Activated CD8-positive, alpha-beta memory T cell treated with anti-CD3 and anti-CD28 coated beads, Interleukin-2, amount 50 U/mL, for 1 hour (primary cell): ENCODE data around the gene GATAD2B.
A peak's percentile ranks its signal among the peaks of the same experiment; 100 is the strongest.

Experiments used
- DNase-seq: peaks from one replicate; pipeline ENCODE4 v3.0.0-alpha.2; 2020; ENCODE audit errors: extremely low read depth

GATAD2B gene

GRCh38 chr1:153922972-153923925, at the start of gene GATAD2B:
TSS of gene GATAD2B (minus strand) at chr1:153922972. CDS start at chr1:153828347, 94,625 bp downstream.
- peak; percentile 99 for DNase-seq

- DNase-seq = no peak
Measured at GRCh38 chr1:153970346-153970745, 47.6 kb upstream of the GATAD2B start.

DNA sequence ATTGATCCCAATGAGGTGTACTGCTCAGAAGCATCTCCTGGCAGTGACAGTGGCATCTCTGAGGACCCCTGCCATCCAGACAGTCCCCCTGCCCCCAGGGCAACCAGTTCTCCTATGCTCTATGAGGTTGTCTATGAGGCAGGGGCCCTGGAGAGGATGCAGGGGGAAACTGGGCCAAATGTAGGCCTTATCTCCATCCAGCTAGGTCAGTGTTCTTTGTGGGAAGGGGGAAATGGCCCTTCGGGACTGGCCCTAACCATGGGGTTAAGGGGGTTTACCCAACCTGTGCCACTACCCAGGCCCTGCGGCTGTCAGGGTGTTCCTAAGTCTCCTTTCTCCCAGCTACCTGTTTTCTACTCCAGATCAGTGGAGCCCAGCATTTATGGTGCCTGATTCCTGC, 46.2 kb upstream of the GATAD2B start:
- no peak for DNase-seq

DNA sequence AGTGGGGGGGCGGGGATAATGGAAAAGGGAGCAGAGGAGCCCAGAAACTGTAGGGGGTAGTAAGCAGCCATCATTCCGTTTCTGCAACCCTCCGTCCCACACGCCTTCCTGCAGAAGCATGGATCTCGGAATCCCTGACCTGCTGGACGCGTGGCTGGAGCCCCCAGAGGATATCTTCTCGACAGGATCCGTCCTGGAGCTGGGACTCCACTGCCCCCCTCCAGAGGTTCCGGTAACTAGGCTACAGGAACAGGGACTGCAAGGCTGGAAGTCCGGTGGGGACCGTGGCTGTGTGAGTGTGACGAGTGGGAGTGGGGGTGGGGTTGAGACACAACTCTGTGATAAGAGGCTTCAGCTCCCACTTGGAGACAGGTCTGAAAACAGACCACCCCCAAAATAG, 45.6 kb upstream of the GATAD2B start:
- no peak for DNase-seq

- no peak for DNase-seq
Measured at GRCh38 chr1:153968000-153968363, 45.2 kb upstream of the GATAD2B start.

- DNase-seq = no peak
Measured at GRCh38 chr1:153967107-153967999, 44.6 kb upstream of the GATAD2B start, which contains the start of gene CREB3L4. TSS of gene CREB3L4 (plus strand) at chr1:153967902. CDS start at chr1:153968526, 624 bp downstream.

DNA sequence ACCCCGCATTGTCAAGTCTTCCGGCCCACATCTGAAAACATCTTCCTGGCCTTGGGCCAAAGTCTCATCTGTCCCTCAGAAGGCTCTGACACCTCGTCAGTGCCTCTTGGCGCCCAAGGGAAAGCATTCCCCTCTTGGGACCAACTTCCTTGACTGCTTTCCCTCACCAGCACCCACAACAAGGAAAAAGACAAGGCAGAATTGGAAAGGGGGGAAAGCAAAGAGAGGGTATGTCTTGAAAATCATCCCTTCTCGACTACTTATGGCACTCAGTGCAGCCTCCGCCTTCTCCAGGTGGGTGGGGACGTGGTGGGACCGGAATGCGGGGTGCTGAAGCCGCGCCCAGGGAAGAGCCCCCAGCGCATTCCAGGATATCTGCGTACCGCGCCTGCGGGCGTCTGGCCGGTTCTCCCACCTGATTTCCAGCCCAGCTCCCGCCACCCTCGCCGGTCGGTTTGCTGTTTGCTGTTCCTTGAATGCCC, 41.1 kb upstream of the GATAD2B start:
- DNase-seq = no peak

GRCh38 chr1:153963030-153963849, 40.5 kb upstream of the GATAD2B start, which contains the start of gene SLC39A1:
TSS of gene SLC39A1 (minus strand) at chr1:153963537. CDS start at chr1:153962715, 822 bp downstream.
- DNase-seq = peak; percentile 88

DNA sequence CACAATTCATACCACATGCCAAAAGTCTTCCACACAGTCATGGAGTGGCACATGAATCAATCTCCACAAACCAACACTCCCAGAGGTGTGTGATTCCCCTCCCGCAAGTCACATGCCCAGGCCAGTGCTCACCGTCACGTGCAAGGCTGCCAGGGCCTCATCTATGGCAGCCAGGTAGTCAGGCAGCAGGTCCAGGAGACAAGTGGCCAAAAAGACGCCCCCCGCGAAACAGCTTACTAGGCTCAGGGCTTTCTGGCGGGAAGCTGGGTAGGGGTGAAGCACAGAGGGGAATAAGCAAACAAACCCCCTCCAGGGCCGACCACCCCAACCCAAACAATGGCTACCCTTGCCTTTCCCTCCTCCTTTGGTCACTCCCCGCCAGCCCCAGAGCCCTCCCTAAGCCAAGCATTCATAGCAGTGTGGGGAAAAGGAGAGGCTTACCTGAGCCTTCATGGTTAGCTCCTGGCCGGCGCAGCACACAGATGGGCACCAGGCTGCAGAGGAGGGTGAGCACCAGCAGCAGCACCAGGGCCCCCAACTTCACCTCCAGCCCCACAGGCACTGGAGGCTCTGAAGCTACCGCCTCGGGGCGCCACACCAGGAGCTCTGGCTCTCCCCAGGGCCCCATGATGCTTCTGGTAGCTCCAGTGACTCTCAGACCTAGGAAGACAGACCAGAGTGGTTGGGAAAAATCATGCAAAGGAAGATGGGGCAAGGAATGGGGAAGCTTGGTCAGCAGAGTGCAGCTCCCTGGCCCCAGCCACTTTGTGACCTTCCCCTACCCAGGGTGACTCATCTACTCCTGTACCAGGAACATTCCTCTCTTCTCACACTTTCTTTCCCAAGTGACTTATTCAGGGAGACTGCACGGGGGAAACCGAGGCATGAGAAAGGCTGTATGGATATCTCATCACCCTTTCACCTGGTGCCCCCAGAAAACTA, 39.6 kb upstream of the GATAD2B start:
- DNase-seq = no peak

- DNase-seq = no peak
Measured at GRCh38 chr1:153961421-153961820, 38.6 kb upstream of the GATAD2B start.

GRCh38 chr1:153960206-153960605, 37.4 kb upstream of the GATAD2B start:
- no peak for DNase-seq

DNA sequence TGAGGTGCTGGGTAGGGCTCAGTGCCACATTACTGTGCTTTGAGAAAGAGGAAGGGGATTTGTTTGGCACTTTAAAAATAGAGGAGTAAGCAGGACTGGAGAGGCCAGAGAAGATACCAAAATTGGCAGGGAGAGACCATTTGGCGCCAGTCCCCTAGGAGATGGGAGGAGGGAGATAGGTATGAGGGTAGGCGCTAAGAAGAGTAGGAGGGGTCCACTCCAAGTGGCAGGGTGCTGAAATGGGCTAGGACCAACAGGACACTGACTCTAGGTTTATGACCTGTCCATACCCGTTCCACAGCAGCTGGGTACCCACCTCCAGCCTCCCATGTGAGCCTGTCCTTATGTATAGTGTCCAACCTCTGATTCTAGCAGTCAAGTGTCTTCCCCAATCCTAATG, 36.7 kb upstream of the GATAD2B start:
- DNase-seq = no peak

GRCh38 chr1:153958961-153959260, 36.1 kb upstream of the GATAD2B start:
- DNase-seq = no peak

- peak; percentile 94 for DNase-seq
Measured at GRCh38 chr1:153958111-153958960, 35.6 kb upstream of the GATAD2B start, which contains the start of gene CRTC2. TSS of gene CRTC2 (minus strand) at chr1:153958612. CDS start at chr1:153958497, 115 bp downstream.

GRCh38 chr1:153957744-153958110, 35.0 kb upstream of the GATAD2B start:
- DNase-seq = no peak

GRCh38 chr1:153956997-153957715, 34.4 kb upstream of the GATAD2B start:
- DNase-seq = no peak

GRCh38 chr1:153954826-153955225, 32.1 kb upstream of the GATAD2B start:
- DNase-seq = no peak

DNA sequence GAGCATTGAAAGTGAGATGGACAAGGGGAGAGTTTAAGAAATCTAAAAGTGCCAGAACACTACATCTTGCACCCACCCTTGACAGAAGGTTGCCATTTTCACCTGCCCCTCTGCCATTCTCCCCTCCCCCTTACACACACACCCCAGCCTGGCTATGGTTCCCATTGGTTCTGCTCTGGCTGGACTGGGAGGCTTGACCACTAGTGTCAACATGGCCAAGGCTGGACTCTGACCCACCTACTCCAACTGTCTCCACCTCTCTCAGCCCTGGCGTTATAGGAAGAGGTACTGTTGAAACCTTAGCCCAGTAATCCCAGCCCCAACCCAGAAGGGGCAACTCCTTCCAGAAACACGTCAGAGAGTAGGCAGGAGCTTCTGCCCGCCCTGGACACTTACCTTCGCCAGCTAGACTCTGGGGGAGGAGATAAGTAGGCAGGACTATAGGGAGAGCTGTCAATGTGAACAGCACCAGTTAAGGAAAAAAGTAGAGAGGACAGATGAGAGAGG, 31.1 kb upstream of the GATAD2B start:
- DNase-seq = no peak
